HS-27A (cell line): ENCODE measurements around the gene PAK6.

Experiments
- DNase-seq: peaks from one replicate; pipeline ENCODE4 v3.0.0-alpha.2; 2012; ENCODE audit warnings: low read depth, missing footprints

The PAK6 gene

DNA sequence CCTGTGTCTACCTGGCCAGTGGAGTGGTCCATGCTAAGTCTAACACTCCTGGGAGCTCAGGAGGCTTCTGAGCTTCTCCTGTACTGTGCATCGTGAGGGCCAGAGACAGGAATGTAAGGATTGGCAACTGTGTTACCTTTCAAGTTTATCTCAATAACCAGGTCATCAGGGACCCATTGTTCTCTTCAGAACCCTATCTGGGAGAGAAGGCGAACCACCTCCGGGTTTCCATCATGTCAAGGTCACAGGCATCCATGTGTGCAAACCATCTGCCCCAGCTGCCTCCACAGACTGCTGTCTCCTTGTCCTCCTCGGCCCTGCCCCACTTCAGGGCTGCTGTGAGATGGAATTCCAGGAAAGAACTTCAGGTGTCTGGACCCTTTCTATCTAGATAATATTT, 38.1 kb downstream of the PAK6 start:
- no peak for DNase-seq

- no peak for DNase-seq
Observed at GRCh38 chr15:40277471-40277870, 38.6 kb downstream of the PAK6 start.

- DNase-seq, result no peak
Observed at GRCh38 chr15:40278026-40278425, 39.2 kb downstream of the PAK6 start.

GRCh38 chr15:40279437-40280141, 40.7 kb downstream of the PAK6 start:
- DNase-seq, result no peak

GRCh38 chr15:40280260-40281056, 41.6 kb downstream of the PAK6 start:
- DNase-seq, result no peak

GRCh38 chr15:40281057-40281800, 42.4 kb downstream of the PAK6 start:
- DNase-seq, result no peak

DNA sequence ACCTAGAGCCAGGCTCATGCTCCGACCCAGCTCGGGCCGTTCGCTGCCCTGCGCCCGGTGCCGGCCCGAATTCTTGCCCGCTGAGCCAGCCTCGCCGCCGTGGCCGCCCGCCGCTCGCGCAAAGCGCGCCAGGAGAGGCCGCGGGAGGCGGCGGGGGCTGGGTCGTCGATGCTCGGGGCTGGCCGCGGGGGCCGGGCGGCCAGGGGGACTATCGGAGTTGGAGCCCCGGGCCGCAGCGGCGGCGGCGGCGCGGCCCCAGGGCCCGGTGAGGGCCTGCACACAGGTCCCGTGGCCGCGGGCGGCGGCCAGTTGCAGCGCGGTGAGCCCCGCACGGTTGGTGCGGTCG, 42.9 kb downstream of the PAK6 start:
- DNase-seq, result no peak

DNA sequence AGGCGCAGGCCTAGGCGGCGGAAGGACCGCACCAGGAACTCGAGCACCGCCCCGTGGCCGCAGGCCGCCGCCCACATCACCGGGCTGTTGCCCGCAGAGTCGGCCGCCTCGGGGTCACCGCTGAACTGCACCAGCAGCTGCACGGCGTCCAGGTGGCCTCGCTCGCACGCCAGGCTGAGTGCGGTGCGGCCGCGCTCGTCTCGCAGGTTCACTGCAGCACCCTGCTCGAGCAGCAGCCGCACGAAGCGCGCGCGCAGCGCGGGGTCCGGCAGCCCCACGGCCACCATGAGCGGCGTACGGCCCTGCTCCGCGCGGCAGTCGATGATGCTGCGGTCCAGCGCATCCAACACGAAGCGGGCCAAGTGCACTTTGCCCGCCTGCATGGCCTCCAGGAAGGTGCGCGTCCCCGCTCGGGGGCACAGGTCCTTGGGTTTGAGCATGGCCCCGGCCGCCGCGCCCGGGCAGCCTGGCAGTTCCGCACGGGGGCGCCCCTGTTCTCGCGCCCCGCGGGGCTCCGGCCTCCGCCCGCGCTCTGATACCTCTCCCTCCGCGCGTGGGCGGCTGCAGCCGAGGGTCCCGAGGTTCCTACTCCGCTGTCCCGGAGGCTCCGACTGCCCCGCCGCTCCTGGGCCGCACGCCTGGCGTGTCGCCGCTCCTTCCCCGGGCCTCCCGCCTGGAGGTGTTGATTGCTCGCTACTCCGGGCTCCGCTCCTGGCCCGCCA, 43.4 kb downstream of the PAK6 start:
- DNase-seq, result no peak

- DNase-seq, result no peak
Observed at GRCh38 chr15:40282869-40283614, 44.2 kb downstream of the PAK6 start, which contains the start of gene ANKRD63. Gene ANKRD63, minus strand, starts transcription at chr15:40283064. Its CDS starts 478 bp downstream, at chr15:40282586.

DNA sequence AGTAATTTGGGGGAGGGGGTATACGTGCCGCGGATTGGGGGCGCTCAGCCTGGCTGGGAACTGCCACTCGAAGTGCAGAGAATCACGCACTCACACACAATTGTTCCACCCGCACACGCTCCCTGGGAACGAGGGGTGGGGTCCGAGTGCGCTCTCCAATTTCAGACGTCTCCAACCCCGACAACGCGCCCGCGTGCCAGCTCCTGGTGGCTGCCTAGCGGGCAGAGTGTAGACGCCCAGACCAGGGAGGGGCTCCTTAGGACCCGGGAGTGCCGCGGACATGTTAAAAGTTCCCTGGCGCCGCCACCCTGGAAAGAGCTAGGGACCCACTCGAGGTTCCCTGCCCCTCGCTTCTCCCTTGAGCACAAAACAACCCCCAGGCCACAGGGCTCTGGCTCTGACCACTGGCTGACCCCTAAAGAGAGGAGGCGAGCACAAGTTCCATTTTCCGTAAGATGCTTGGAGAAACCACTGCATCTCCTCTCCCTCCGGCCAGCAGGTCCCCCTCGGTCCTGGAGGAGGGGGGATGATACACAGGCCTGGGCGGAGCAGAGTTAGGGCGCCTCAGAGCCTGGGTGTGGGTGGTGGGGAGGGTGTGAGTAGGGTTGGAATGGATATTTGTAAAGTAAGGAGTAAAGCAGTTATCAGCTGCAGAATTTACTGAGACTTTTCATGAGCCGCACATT, 44.9 kb downstream of the PAK6 start:
- DNase-seq, result no peak

GRCh38 chr15:40285151-40285550, 46.3 kb downstream of the PAK6 start:
- no peak for DNase-seq

DNA sequence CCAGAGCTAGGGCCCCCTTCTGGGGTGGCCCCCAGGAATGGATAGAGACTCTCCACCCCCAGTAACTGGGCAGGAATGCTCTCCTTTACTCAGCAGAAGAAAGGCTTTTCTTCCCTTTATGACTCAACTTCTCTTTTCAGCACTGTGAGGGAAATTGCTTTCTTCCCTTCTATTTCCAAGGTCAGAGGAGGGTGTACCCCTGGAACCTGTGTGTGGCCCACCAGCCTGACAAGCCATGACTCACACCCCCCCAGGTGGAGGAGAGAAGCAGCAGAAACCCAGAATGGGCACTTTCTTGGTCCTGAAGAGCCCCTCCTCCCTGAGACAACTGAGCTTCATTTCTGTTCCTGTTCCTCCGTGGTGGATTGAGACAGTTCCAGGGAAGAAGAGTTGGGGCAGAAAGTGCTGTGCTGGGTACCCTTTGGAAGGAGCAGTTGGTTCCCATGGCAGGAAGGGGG, 46.7 kb downstream of the PAK6 start:
- no peak for DNase-seq

DNA sequence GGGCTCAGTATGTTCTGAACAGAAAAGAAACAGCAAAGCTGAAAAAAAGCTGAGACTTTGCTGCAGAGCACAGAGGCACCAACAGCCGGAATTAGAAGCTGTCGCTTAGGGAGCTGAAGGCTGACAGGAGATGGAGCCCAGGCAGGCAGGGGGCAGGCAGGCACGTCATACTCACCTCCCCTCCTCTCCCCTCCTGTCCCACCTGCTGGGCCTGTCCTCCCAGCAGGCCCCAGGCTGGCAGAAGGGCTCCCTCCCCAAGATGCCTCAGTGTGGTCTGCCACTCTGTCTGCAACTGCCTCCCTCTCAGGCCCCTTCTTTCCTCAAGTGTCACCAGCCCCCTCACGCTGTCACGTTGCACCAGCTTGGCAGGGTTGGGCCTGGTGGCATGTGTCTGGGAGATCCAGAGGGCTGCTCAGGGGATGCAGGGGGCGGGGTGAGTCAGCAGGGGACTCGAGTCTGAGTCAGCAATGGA, 47.2 kb downstream of the PAK6 start:
- no peak for DNase-seq

- no peak for DNase-seq
Observed at GRCh38 chr15:40286794-40287193, 47.9 kb downstream of the PAK6 start.

GRCh38 chr15:40287505-40287904, 48.6 kb downstream of the PAK6 start:
- no peak for DNase-seq

DNA sequence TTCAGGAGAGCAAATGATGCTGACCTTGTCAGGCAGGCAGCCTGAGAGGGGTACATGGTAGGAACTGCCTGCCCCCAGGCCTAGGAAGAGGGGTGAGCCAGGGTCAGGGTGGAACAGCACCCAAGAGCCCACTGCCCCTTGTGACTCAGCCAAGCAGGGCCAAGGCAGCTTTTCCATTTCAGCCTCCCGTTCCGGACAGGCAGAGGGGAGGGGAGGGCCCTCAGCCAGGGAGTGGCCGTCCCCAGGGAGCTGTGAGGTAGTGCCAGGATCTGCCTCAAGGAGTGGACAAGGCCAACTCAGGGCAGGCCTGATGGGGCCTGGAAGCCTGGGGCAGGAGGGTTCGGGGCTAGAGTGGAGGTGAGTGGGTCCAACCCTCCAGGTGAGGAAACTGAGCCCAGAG, 49.1 kb downstream of the PAK6 start:
- no peak for DNase-seq

- DNase-seq, result no peak
Observed at GRCh38 chr15:40289140-40289775, 50.4 kb downstream of the PAK6 start.

DNA sequence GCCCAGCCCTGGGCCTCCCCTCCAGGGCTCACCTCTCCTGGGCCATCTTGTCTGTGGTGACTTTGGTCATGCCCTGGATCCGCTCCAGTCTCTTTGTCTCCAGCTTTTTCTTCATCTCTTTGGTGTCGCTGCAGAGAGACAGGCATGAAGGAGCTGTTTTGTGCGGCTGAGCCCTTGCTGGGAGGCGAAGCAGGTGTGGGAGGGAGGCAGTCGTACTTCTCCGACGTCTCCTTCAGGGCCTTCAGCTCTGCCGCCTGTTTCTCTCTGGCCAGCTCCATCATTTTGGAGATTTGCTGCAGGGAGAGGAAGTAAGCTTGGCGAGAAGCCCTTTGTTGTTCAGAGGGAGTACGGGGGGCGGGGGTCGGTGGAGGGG, 51.7 kb downstream of the PAK6 start:
- no peak for DNase-seq

- no peak for DNase-seq
Observed at GRCh38 chr15:40290918-40291574, 52.2 kb downstream of the PAK6 start.

GRCh38 chr15:40292246-40292645, 53.4 kb downstream of the PAK6 start:
- no peak for DNase-seq
